Ectodermal cell (in vitro differentiated cells): ENCODE data around the gene TNP2.
A peak's percentile ranks its signal among the peaks of the same experiment; 100 is the strongest.

Experiments
- H3K27ac ChIP-seq: 2 replicates; pipeline ENCODE4 v1.7.0; 2013; ENCODE audit warnings: mild to moderate bottlenecking, low read depth, low read length; ENCODE audit not compliant: insufficient read depth, poor library complexity, severe bottlenecking
- H3K27me3 ChIP-seq: 2 replicates; pipeline ENCODE4 v1.7.0; 2013; ENCODE audit warnings: mild to moderate bottlenecking, low read length; ENCODE audit not compliant: insufficient read depth, control insufficient read depth, poor library complexity, severe bottlenecking
- H3K36me3 ChIP-seq: one replicate; pipeline ENCODE4 v1.7.0; 2013; ENCODE audit warnings: low read length; ENCODE audit not compliant: control insufficient read depth, insufficient read depth
- H3K4me1 ChIP-seq: one replicate; pipeline ENCODE4 v1.7.0; 2013; ENCODE audit warnings: low read length; ENCODE audit not compliant: control insufficient read depth, insufficient read depth
- H3K4me3 ChIP-seq: 2 replicates; pipeline ENCODE4 v1.7.0; 2013; ENCODE audit warnings: low read depth, low read length, control low read depth; ENCODE audit not compliant: insufficient read depth
- H3K9me3 ChIP-seq: 2 replicates; pipeline ENCODE4 v1.7.0; 2013; ENCODE audit warnings: mild to moderate bottlenecking, low read length, moderate library complexity; ENCODE audit not compliant: control insufficient read depth
- WGBS, 2 experiments: methylation state at CpG; one replicate each; pipeline ENCODE4 v1.1.7; 2013; ENCODE audit warnings: missing lambda C conversion rate in 2 of 2; 5-methylcytosine and 5-hydroxymethylcytosine counted together

The TNP2 gene

DNA sequence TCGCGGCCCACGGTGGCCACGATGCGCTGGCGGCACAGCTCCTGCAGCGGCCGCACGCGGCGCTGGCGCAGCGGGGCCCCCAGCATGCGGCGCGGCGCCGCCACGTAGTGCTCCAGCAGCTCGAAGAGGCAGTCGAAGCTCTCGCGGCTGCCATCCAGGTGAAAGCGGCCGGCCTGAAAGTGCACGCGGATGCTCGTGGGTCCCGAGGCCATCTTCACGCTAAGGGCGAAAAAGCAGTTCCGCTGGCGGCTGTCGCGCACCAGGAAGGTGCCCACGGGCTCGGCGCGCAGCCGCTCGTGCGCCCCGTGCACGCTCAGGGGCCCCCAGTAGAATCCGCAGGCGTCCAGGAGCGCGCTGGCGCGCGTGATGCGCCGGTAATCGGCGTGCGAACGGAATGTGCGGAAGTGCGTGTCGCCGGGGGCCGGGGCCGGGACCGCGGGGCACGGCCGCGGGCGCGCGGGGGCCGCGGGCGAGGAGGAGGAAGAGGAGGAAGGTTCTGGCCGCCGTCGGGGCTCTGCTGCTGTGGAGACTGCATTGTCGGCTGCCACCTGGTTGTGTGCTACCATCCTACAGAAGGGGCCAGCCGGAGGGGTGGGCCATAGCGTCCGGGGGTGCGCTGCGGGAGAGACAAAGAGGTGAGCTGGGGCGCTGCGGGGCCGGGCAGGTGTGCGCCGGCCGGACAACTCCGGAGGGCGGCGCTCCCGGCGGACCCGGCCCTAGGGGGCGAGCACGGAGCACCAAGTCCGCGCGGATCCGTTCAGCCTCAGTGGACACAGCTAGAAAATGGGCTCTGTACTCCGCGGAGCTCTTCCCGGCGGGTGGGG lies 14.0 kb downstream of the TNP2 start:
- Histone ChIP-seq H3K27me3 (peaks cover 21% of the 10 kb centered on the region), H3K4me1 (peaks cover 10% of the 10 kb centered on the region), H3K4me3 (peak overlapping the region; percentile 49), H3K36me3 (no peaks in the 10 kb centered on the region), H3K27ac (no peak overlapping the region), H3K9me3 (no peaks in the 10 kb centered on the region)
- 1% methylated on average over 105 of the region's 105 CpGs for WGBS, 2 experiments

GRCh38 chr16:11253995-11254912 lies 14.9 kb downstream of the TNP2 start:
- 37 to 41% methylated on average over 28 of the region's 29 CpGs for WGBS, 2 experiments
- peaks cover 10% of the 10 kb centered on the region for H3K4me1 ChIP-seq
- peaks cover 21% of the 10 kb centered on the region for H3K27me3 ChIP-seq
- no peaks in the 10 kb centered on the region for H3K9me3 ChIP-seq
- no peaks in the 10 kb centered on the region for H3K36me3 ChIP-seq
- H3K4me3 ChIP-seq: peak overlapping the region; percentile 49
- no peak overlapping the region for H3K27ac ChIP-seq

DNA sequence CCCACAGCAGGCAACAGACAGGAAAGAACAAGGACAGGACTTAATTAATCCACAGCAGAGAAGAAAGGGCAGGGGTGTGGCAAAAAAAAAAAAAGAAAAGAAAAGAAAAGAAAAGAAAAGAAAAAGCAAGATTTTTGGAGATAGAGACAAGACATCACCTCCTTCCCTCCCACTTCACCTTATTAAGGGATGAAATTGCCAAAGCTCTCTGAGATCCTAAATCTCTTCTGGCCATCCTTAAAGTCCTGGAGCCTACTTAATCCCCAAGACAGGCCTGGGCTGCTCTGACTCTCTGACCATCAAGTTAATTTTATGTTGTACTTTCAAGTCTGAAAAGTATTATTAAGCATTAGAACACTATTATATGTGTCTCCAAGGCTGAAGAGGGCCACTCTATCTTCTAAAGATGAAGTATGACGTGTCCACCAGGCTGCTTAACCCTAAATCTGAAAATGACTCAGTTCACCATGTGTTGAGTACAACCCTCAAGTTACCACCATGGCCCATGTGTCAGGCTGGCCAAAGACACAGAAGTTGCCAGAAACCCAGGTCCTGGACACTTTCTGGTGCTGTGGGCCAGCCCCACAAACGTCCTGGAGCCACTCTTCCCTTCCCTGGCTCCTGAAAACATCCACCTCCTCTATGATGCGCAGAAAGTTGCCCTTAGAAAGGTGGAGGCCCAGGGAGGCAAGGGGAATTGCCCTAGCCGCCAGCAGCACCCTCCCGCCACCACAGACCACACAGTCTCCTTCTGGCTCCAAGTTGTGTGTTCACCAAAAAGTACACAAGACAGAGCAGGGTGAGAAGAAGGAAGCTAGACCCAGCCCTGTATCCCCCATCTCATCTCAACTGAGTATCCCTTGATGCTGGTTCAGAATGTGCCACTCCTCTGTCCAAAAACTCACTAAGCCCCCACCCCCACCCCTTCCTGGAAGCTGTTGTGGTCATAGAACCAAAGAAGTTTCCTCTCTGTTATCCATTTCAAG lies 15.8 kb downstream of the TNP2 start:
- H3K36me3 ChIP-seq: no peaks in the 10 kb centered on the region
- peaks cover 21% of the 10 kb centered on the region for H3K27me3 ChIP-seq
- WGBS, 2 experiments: 83 to 89% methylated on average over 5 of the region's 5 CpGs
- no peak overlapping the region for H3K27ac ChIP-seq
- peaks cover 10% of the 10 kb centered on the region for H3K4me1 ChIP-seq
- H3K9me3 ChIP-seq: no peaks in the 10 kb centered on the region
- no peak overlapping the region for H3K4me3 ChIP-seq

DNA sequence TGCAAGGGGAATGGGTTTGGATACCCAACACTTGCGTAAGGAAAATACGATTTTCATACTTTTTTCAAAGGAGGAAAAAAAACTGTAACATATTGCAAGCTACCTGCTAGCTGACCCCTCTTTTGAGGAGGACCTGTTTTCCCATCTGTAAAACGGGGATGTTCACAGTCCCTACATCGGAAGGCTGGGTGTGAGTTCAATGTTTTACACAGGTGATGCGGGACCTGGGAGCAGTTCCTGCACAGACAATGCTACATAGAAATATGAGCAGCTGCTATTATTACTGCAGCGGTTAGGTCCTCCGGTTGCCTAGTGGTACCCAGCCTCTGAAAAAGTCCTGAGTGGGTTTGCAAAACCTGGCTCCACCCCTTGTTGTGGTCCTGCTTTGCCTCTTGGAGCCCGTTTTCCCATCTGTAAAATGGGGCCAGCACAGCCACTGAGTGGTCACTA lies 16.6 kb downstream of the TNP2 start:
- WGBS, 2 experiments: 94 to 95% methylated on average over 8 of the region's 8 CpGs
- H3K9me3 ChIP-seq: no peaks in the 10 kb centered on the region
- H3K36me3 ChIP-seq: no peaks in the 10 kb centered on the region
- H3K27ac ChIP-seq: no peak overlapping the region
- H3K27me3 ChIP-seq: peaks cover 21% of the 10 kb centered on the region
- no peak overlapping the region for H3K4me3 ChIP-seq
- peaks cover 10% of the 10 kb centered on the region for H3K4me1 ChIP-seq

DNA sequence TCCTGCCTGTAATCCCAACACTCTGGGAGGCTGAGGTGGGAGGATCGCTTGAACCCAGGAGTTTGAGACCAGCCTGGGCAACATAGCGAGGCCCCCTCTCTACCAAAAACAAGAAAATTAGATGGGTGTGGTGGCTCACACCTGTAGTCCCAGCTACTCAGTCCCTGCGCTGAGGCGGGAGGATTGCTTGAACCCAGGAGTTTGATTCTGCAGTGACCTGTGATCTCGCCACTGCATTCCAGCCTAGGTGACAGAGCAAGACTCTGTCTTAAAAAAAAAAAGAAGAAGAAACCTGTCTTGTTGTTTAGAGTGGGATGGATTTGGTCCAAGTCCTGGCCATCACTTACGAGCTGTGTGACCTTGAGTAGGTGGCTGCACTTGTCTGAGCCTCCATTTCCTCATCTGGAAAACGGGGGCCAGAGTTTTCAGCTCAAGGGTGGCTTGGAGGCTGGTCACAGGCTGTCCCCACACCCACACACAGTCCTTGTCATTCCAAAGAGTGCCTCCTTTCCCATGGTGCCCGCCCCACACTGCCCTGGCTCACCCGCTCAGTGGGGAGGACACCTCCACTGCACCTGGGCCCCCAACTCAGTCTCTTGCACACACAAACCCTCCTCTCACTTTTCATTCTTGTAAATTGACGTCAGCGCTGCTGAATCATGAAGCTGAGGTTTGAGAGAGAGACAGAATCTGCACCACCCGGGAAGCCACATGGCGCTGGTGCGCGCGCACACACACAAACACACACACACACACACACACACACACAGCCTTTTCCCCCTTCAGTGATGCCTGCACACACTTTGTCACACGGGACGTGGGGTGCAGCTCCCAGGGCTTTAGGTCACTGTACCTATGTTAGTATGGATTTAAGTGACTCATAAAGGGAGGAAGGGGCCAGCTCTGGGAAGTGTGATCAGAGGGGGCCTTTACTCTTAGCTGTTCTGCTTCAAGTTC lies 17.3 kb downstream of the TNP2 start:
- H3K9me3 ChIP-seq: no peaks in the 10 kb centered on the region
- peaks cover 7% of the 10 kb centered on the region for H3K4me1 ChIP-seq
- H3K27ac ChIP-seq: no peak overlapping the region
- no peak overlapping the region for H3K4me3 ChIP-seq
- WGBS, 2 experiments: 91 to 93% methylated on average over 18 of the region's 18 CpGs
- no peaks in the 10 kb centered on the region for H3K36me3 ChIP-seq
- peaks cover 17% of the 10 kb centered on the region for H3K27me3 ChIP-seq

- Histone ChIP-seq H3K9me3 (no peaks in the 10 kb centered on the region), H3K27ac (no peak overlapping the region), H3K36me3 (no peaks in the 10 kb centered on the region), H3K4me3 (no peak overlapping the region), H3K27me3 (peaks cover 14% of the 10 kb centered on the region), H3K4me1 (peaks cover 6% of the 10 kb centered on the region)
- 93 to 95% methylated on average over 10 of the region's 10 CpGs for WGBS, 2 experiments
Measured at GRCh38 chr16:11250786-11251524, 18.2 kb downstream of the TNP2 start.

GRCh38 chr16:11250091-11250785 lies 18.9 kb downstream of the TNP2 start:
- Histone ChIP-seq H3K27me3 (peaks cover 10% of the 10 kb centered on the region), H3K27ac (no peak overlapping the region), H3K4me1 (peaks cover 11% of the 10 kb centered on the region), H3K9me3 (no peaks in the 10 kb centered on the region), H3K36me3 (no peaks in the 10 kb centered on the region), H3K4me3 (no peak overlapping the region)
- WGBS, 2 experiments: 83 to 84% methylated on average over 16 of the region's 16 CpGs

DNA sequence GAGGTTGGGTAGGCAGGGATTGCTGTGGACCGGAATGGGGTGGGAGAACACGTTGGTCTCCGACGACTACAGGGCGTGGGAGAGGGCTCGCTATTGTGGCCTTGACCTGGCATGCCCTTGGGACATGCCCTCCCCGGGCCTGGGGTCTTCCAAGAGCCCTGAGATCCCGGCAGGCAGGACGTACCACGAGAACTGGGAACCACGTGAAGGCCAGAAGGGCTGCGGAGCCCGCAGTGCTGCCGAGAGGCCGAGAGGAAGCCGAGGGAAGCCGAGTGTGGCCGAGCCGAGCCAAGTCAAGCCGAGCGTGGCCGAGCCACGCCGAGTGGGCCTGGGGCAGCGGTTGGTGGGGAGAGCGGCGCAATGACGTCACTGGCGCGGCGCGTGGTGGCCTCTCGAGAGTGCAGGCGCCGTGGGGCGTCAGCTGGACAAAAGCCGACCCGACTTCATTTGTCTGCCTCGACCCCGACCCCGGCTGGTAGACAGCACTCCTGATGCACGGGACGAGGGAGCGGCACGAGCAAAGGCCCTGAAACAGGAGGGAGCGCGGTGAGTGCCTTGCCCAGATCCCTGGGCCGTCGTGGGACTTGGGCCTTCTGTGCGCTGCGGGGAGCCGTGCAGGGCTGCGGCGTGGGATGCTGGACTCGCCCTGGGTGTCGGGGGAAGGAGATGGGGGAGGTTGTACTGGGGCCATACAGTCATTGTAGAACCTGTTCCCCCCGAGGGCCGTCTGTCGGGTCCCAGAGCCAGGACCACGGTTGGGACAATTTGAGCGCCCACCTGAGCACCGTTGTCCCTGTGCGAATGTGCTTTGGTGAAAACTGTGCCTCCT lies 19.7 kb downstream of the TNP2 start:
- no peaks in the 10 kb centered on the region for H3K36me3 ChIP-seq
- peaks cover 12% of the 10 kb centered on the region for H3K4me1 ChIP-seq
- H3K9me3 ChIP-seq: no peaks in the 10 kb centered on the region
- H3K4me3 ChIP-seq: no peak overlapping the region
- H3K27ac ChIP-seq: no peak overlapping the region
- WGBS, 2 experiments: 94 to 95% methylated on average over 63 of the region's 63 CpGs
- H3K27me3 ChIP-seq: peaks cover 2% of the 10 kb centered on the region
